IMR-90 (cell line): ENCODE measurements around the gene PID1. TPM values are rescaled to one million over a fixed set of nuclear protein-coding genes. Genes with fewer than 3 reads are reported as not detected.

Source experiments
- ATAC-seq: fragments of 200-7000 bp; cut with Tn5 transposase; 2 replicates; pipeline ENCODE4 v1.9.1; 2020; ENCODE audit warnings: low read depth, mild to moderate bottlenecking, moderate library complexity
- BruUV-seq: library from RNA; stranded (reverse); fragments of 400-500 nt; replicated peaks from 2 replicates; lab custom pipeline; 2021; lab: Mats Ljungman, UMichigan
- CTCF ChIA-PET: fragments of 300-600 bp; formaldehyde crosslinking; extraction: SDS; loops from one replicate; lab custom pipeline; 2021; ENCODE audit warnings: antibody characterized with exemption; lab: Yijun Ruan, JAX
- POLR2A ChIA-PET: fragments of 300-600 bp; sonication (Branson Sonifier 250); formaldehyde crosslinking; loops from one replicate; lab custom pipeline; 2022; ENCODE audit warnings: antibody characterized with exemption; ENCODE audit not compliant: unreplicated experiment; lab: Charles Lee
- DNase-seq: peaks from one replicate; pipeline ENCODE4 v3.0.0; 2013
- H2AFZ ChIP-seq: replicated peaks from 2 replicates; pipeline ENCODE3; 2013; ENCODE audit warnings: low read length, mild to moderate bottlenecking; ENCODE audit not compliant: poor library complexity
- H2AK5ac ChIP-seq: 2 replicates; pipeline ENCODE4 v1.6.1; 2013; ENCODE audit warnings: low read depth, low read length, inconsistent platforms
- H2AK9ac ChIP-seq: replicated peaks from 2 replicates; pipeline ENCODE3; 2013; ENCODE audit warnings: mild to moderate bottlenecking, low read depth, low read length, moderate library complexity; ENCODE audit not compliant: poor library complexity
- H2BK120ac ChIP-seq: 2 replicates; pipeline ENCODE4 v1.6.1; 2013; ENCODE audit warnings: low read depth, low read length, inconsistent platforms
- H2BK15ac ChIP-seq: 3 replicates; pipeline ENCODE4 v1.6.1; 2013; ENCODE audit warnings: low read depth, low read length, inconsistent platforms
- H2BK20ac ChIP-seq: 2 replicates; pipeline ENCODE4 v1.6.1; 2013; ENCODE audit warnings: low read depth, mild to moderate bottlenecking, inconsistent platforms, low read length, moderate library complexity
- H2BK5ac ChIP-seq: 2 replicates; pipeline ENCODE4 v1.6.1; 2013; ENCODE audit warnings: mild to moderate bottlenecking, low read depth, low read length, inconsistent platforms; ENCODE audit not compliant: poor library complexity, severe bottlenecking
- H3K14ac ChIP-seq: replicated peaks from 2 replicates; pipeline ENCODE4 v1.6.1; 2013; ENCODE audit warnings: low read depth, low read length, inconsistent platforms
- H3K18ac ChIP-seq: 2 replicates; pipeline ENCODE4 v1.6.1; 2013; ENCODE audit warnings: low read depth, low read length, control low read depth
- H3K23ac ChIP-seq: 2 replicates; pipeline ENCODE4 v1.6.1; 2013; ENCODE audit warnings: low read depth, low read length, inconsistent platforms
- H3K27ac ChIP-seq: 2 replicates; pipeline ENCODE4 v1.5.1; 2013; ENCODE audit warnings: mild to moderate bottlenecking, control low read depth, low read length; ENCODE audit not compliant: insufficient read depth
- H3K27me3 ChIP-seq: 2 replicates; pipeline ENCODE4 v1.6.1; 2013; ENCODE audit warnings: low read length; ENCODE audit not compliant: control insufficient read depth, insufficient read depth
- H3K36me3 ChIP-seq: 2 replicates; pipeline ENCODE4 v1.6.1; 2013; ENCODE audit warnings: low read length, mixed read lengths; ENCODE audit not compliant: control insufficient read depth, insufficient read depth
- H3K4ac ChIP-seq: 2 replicates; pipeline ENCODE4 v1.6.1; 2013; ENCODE audit warnings: low read depth, low read length, inconsistent platforms
- H3K4me1 ChIP-seq: 2 replicates; pipeline ENCODE4 v1.6.1; 2013; ENCODE audit warnings: low read length, mixed read lengths; ENCODE audit not compliant: control insufficient read depth, insufficient read depth
- H3K4me2 ChIP-seq: 2 replicates; pipeline ENCODE4 v1.6.1; 2013; ENCODE audit warnings: low read depth, mild to moderate bottlenecking, control low read depth, low read length, moderate library complexity
- H3K4me3 ChIP-seq: 2 replicates; pipeline ENCODE4 v1.5.1; 2013; ENCODE audit warnings: low read depth, mild to moderate bottlenecking, control low read depth, low read length, moderate library complexity; ENCODE audit not compliant: insufficient read depth
- H3K56ac ChIP-seq: 2 replicates; pipeline ENCODE4 v1.6.1; 2013; ENCODE audit warnings: low read length, inconsistent platforms; ENCODE audit not compliant: insufficient read depth; ENCODE audit errors: extremely low read depth
- H3K79me1 ChIP-seq, 2 experiments: 2 replicates each; pipeline ENCODE4 v1.6.1; 2013; ENCODE audit warnings: low read length in 2 of 2, inconsistent platforms in 1 of 2, low read depth in 1 of 2
- H3K9ac ChIP-seq: 2 replicates; pipeline ENCODE4 v1.6.1; 2013; ENCODE audit warnings: low read depth, low read length, control low read depth
- H3K9me1 ChIP-seq: 2 replicates; pipeline ENCODE4 v1.6.1; 2013; ENCODE audit warnings: low read length, inconsistent platforms; ENCODE audit not compliant: insufficient read depth
- H3K9me3 ChIP-seq: 2 replicates; pipeline ENCODE4 v1.6.1; 2013; ENCODE audit warnings: low read length; ENCODE audit not compliant: control insufficient read depth, insufficient read depth
- H4K20me1 ChIP-seq: 2 replicates; pipeline ENCODE4 v1.6.1; 2013; ENCODE audit warnings: low read length, inconsistent platforms; ENCODE audit not compliant: insufficient read depth
- H4K5ac ChIP-seq: 2 replicates; pipeline ENCODE4 v1.6.1; 2013; ENCODE audit warnings: mild to moderate bottlenecking, low read depth, low read length, control low read depth
- H4K8ac ChIP-seq, 2 experiments: 2 replicates each; pipeline ENCODE4 v1.6.1; 2013; ENCODE audit warnings: low read depth in 2 of 2, low read length in 2 of 2, control low read depth in 1 of 2, inconsistent platforms in 1 of 2
- H4K91ac ChIP-seq: 2 replicates; pipeline ENCODE4 v1.6.1; 2013; ENCODE audit warnings: low read depth, low read length, inconsistent platforms; ENCODE audit not compliant: insufficient read depth
- BHLHE40 ChIP-seq: fragments of 150-350 bp; IDR thresholded peaks from 2 replicates; pipeline ENCODE4 v1.6.1; 2016; ENCODE audit warnings: mild to moderate bottlenecking, low read depth, low read length
- CEBPB ChIP-seq: IDR thresholded peaks from 2 replicates; pipeline ENCODE4 v1.6.1; 2012; ENCODE audit warnings: low read depth, low read length, improper control_type of control experiment
- CHD1 ChIP-seq: IDR thresholded peaks from 2 replicates; pipeline ENCODE4 v1.6.1; 2012; ENCODE audit warnings: low read depth, low read length, improper control_type of control experiment
- NFE2L2 ChIP-seq: fragments of 150-350 bp; IDR thresholded peaks from 2 replicates; pipeline ENCODE4 v1.6.1; 2016; ENCODE audit warnings: low read depth, mild to moderate bottlenecking, low read length
- RAD21 ChIP-seq: IDR thresholded peaks from 2 replicates; pipeline ENCODE4 v1.6.1; 2012; ENCODE audit warnings: low read length, improper control_type of control experiment
- SMC3 ChIP-seq: fragments of 150-350 bp; IDR thresholded peaks from 2 replicates; pipeline ENCODE4 v1.6.1; 2016; ENCODE audit warnings: low read depth, mild to moderate bottlenecking, antibody characterized with exemption, low read length, moderate library complexity
- USF2 ChIP-seq: fragments of 150-350 bp; IDR thresholded peaks from 2 replicates; pipeline ENCODE4 v1.6.1; 2017; ENCODE audit warnings: mild to moderate bottlenecking, antibody characterized with exemption, low read length, low read depth
- WGBS, 2 experiments: methylation state at CpG; one replicate each; pipeline versions ENCODE4 v1.1.5 to v1.1.7; 2013; ENCODE audit warnings: missing lambda C conversion rate in 2 of 2; ENCODE audit not compliant: insufficient read length in 1 of 2; ENCODE audit errors: extremely low coverage in 2 of 2; 5-methylcytosine and 5-hydroxymethylcytosine counted together
- dilution Hi-C: fragments of 300-500 bp; cut with HindIII; formaldehyde crosslinking; loops from one replicate; pipeline ENCODE4 v1.14.3; 2018; ENCODE audit warnings: low sequenced_read_pairs; ENCODE audit not compliant: unreplicated experiment
- in situ Hi-C: fragments of 300-500 bp; cut with MboI; formaldehyde crosslinking; loops from 3 replicates; pipeline ENCODE4 v1.14.3; 2019; ENCODE audit warnings: low sequenced_read_pairs, inconsistent platforms, mixed read lengths
- intact Hi-C: fragments of 100-400 bp; cut with micrococcal nuclease; formaldehyde crosslinking; loops from 2 replicates; pipeline ENCODE4 v1.10.0; 2022
- polyA plus RNA-seq, 3 experiments: library from polyadenylated mRNA; depleted of rRNA; stranded (reverse); fragments of >200 nt; gene quantifications; 2 replicates each; pipeline ENCODE4 v1.2.3, GENCODE V29; 2012; ENCODE audit warnings: low replicate concordance in 1 of 3
- total RNA-seq: library from RNA; depleted of rRNA; stranded (reverse); fragments of >200 nt; gene quantifications from 2 replicates; pipeline ENCODE4 v1.2.3, GENCODE V29; 2012

The PID1 gene
- total and polyA plus RNA-seq, 2 of the 4 experiments (the other 2 are of a cell fraction), result 0.90 to 1.9 TPM

DNA sequence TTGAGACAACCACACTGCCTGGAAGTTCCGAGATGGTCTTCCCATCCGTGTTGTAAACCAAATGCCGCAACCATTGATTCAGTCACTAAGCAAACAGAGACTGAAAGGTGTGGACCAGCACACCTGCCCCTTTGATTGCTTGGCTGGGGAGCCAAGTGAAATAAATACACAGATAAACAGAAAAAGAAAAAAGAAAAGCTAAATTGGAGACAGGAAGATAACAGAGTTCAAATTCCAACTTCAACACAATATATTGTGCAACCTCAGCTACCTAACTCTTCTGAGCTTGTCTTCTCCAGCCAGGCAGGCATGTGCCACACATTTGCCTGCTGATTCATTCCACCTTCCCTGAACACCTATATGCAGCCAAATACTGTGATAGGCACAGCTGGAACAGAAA lies 110.9 kb downstream of the PID1 start:
- BruUV-seq, result no TSS peak
- WGBS, 2 experiments, result no CpG with 5 or more reads among the region's 3 CpGs
- POLR2A ChIA-PET, result no interaction called here

More for the DNA sequence above, 110.9 kb downstream of the PID1 start:
- Histone ChIP-seq H3K4me2 (no peak overlapping the region), H3K18ac (no peak overlapping the region), H3K27ac (no peak overlapping the region), H4K5ac (no peak overlapping the region), H3K9me1 (no peaks in the 10 kb centered on the region), H4K8ac (no peak overlapping the region), H2BK15ac (no peak overlapping the region), H2BK120ac (no peak overlapping the region), H3K14ac (no peak overlapping the region), H4K20me1 (no peaks in the 10 kb centered on the region), H3K4me3 (no peak overlapping the region), H4K91ac (no peak overlapping the region), H3K23ac (no peak overlapping the region), H2AK9ac (no peak overlapping the region), H2AK5ac (no peak overlapping the region), H3K79me1 (no peaks in the 10 kb centered on the region), H3K4me1 (no peaks in the 10 kb centered on the region), H3K9me3 (peaks cover 9% of the 10 kb centered on the region), H3K36me3 (no peaks in the 10 kb centered on the region), H2AFZ (no peak overlapping the region), H3K27me3 (no peaks in the 10 kb centered on the region), H3K9ac (no peak overlapping the region), H3K4ac (no peak overlapping the region), H2BK5ac (no peak overlapping the region), H2BK20ac (no peak overlapping the region), H3K56ac (no peak overlapping the region)
- dilution Hi-C loops (no loop called here), in situ Hi-C loops (no loop called here), intact Hi-C loops (no loop called here)
- DNase-seq (no peak), ATAC-seq (no peak)
- CTCF ChIA-PET, result no interaction called here
- TF ChIP-seq CEBPB (no peak), BHLHE40 (no peak), CHD1 (no peak), RAD21 (no peak), SMC3 (no peak), NFE2L2 (no peak), USF2 (no peak)
